Measurements from ENCODE around the gene XRCC4.

Gene XRCC4

GRCh38 chr5:83337453-83338035 lies 260.2 kb downstream of the XRCC4 start:
- Histone ChIP-seq H4K8ac (ENCODE audit: low read depth, low read length) (no peak overlapping the region), H3K23ac (ENCODE audit: low read depth, low read length, poor library complexity) (no peak overlapping the region), H3K4ac (ENCODE audit: low read length) (no peak overlapping the region), H3K9me3 (replicated peaks in 1 of 2; ENCODE audit: control insufficient read depth in 2 of 2, insufficient read depth in 1 of 2, low read depth in 1 of 2, low read length in 2 of 2) (no peaks in the 10 kb centered on the region), H2BK12ac (ENCODE audit: low read length) (no peak overlapping the region), H3K27ac (replicated peaks; ENCODE audit: low read length) (no peak overlapping the region), H2BK120ac (ENCODE audit: low read depth, low read length) (no peak overlapping the region), H4K91ac (ENCODE audit: low read depth, low read length, poor library complexity) (no peak overlapping the region), H3K4me1 (ENCODE audit: control insufficient read depth in 2 of 2, insufficient read depth in 1 of 2, low read depth in 1 of 2, low read length in 2 of 2) (no peaks in the 10 kb centered on the region), H2BK5ac (ENCODE audit: low read length) (no peak overlapping the region), H3K79me1 (ENCODE audit: low read depth, low read length) (no peaks in the 10 kb centered on the region), H2BK15ac (ENCODE audit: low read length) (no peak overlapping the region), H3K4me2 (ENCODE audit: insufficient read depth, low read length, poor library complexity, severe bottlenecking) (no peak overlapping the region), H2AK5ac (ENCODE audit: low read depth, low read length) (no peak overlapping the region), H3K14ac (ENCODE audit: low read length) (no peak overlapping the region), H3K4me3 (ENCODE audit: low read length in 2 of 2) (no peak overlapping the region), H2AFZ (ENCODE audit: low read length) (no peak overlapping the region), H3K9ac (ENCODE audit: low read depth, low read length, poor library complexity) (no peak overlapping the region), H3K27me3 (ENCODE audit: control insufficient read depth in 3 of 3, insufficient read depth in 3 of 3, low read depth in 1 of 3, low read length in 3 of 3) (no peaks in the 10 kb centered on the region), H3K36me3 (replicated peaks in 1 of 2; ENCODE audit: control insufficient read depth in 2 of 2, insufficient read depth in 2 of 2, low read length in 2 of 2) (no peaks in the 10 kb centered on the region), H3K18ac (ENCODE audit: low read length) (no peak overlapping the region)
- no CpG with 5 or more reads among the region's 4 CpGs for WGBS, 2 donors (ENCODE audit: extremely low coverage in 2 of 2, insufficient read length in 2 of 2, insufficient replicate concordance in 1 of 2)
- no peak for DNase-seq (ENCODE audit: low spot score)

DNA sequence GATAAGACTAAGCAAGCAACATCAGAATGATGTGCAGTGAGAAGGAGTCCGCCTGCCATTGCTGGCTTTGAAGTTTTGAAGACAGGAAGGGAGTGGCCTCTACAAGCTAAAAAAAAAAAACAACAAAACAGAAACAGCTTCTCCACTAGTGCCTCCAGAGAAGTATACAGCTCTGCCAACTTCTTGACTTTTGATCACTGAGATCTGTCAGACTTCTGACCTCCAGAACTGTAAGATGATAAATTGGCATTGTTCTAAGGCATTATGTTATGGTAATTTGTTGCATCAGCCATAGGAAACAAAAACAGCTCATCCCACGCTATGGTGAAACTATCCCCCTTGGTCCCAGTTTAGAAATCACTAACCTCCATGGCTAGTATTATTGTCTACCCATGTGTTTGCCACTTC lies 263.2 kb downstream of the XRCC4 start:
- H3K14ac ChIP-seq (ENCODE audit: low read length) = no peak overlapping the region
- H3K27me3 ChIP-seq (ENCODE audit: control insufficient read depth in 3 of 3, insufficient read depth in 3 of 3, low read depth in 1 of 3, low read length in 3 of 3) = no peaks in the 10 kb centered on the region
- no peak overlapping the region for H2BK5ac ChIP-seq (ENCODE audit: low read length)
- no peaks in the 10 kb centered on the region for H3K36me3 ChIP-seq (replicated peaks in 1 of 2; ENCODE audit: control insufficient read depth in 2 of 2, insufficient read depth in 2 of 2, low read length in 2 of 2)
- DNase-seq (ENCODE audit: low spot score) = no peak
- H3K4ac ChIP-seq (ENCODE audit: low read length) = no peak overlapping the region
- H3K4me1 ChIP-seq (ENCODE audit: control insufficient read depth in 2 of 2, insufficient read depth in 1 of 2, low read depth in 1 of 2, low read length in 2 of 2) = no peaks in the 10 kb centered on the region
- H3K9me3 ChIP-seq (replicated peaks in 1 of 2; ENCODE audit: control insufficient read depth in 2 of 2, insufficient read depth in 1 of 2, low read depth in 1 of 2, low read length in 2 of 2) = no peaks in the 10 kb centered on the region
- no peak overlapping the region for H2BK12ac ChIP-seq (ENCODE audit: low read length)
- H3K18ac ChIP-seq (ENCODE audit: low read length) = no peak overlapping the region
- H4K8ac ChIP-seq (ENCODE audit: low read depth, low read length) = no peak overlapping the region
- no peak overlapping the region for H3K9ac ChIP-seq (ENCODE audit: low read depth, low read length, poor library complexity)
- no peak overlapping the region for H3K4me3 ChIP-seq (ENCODE audit: low read length in 2 of 2)
- H2BK15ac ChIP-seq (ENCODE audit: low read length) = no peak overlapping the region
- H3K27ac ChIP-seq (replicated peaks; ENCODE audit: low read length) = no peak overlapping the region
- WGBS, 2 donors (ENCODE audit: extremely low coverage in 2 of 2, insufficient read length in 2 of 2, insufficient replicate concordance in 1 of 2) = no CpG with 5 or more reads among the region's 2 CpGs
- H4K91ac ChIP-seq (ENCODE audit: low read depth, low read length, poor library complexity) = no peak overlapping the region
- no peak overlapping the region for H3K23ac ChIP-seq (ENCODE audit: low read depth, low read length, poor library complexity)
- H2BK120ac ChIP-seq (ENCODE audit: low read depth, low read length) = no peak overlapping the region
- no peak overlapping the region for H3K4me2 ChIP-seq (ENCODE audit: insufficient read depth, low read length, poor library complexity, severe bottlenecking)
- no peak overlapping the region for H2AK5ac ChIP-seq (ENCODE audit: low read depth, low read length)
- no peaks in the 10 kb centered on the region for H3K79me1 ChIP-seq (ENCODE audit: low read depth, low read length)
- no peak overlapping the region for H2AFZ ChIP-seq (ENCODE audit: low read length)

- Histone ChIP-seq H3K27me3 (ENCODE audit: control insufficient read depth in 3 of 3, insufficient read depth in 3 of 3, low read depth in 1 of 3, low read length in 3 of 3) (no peaks in the 10 kb centered on the region), H2AFZ (ENCODE audit: low read length) (no peak overlapping the region), H4K8ac (ENCODE audit: low read depth, low read length) (no peak overlapping the region), H2AK5ac (ENCODE audit: low read depth, low read length) (no peak overlapping the region), H3K9me3 (replicated peaks in 1 of 2; ENCODE audit: control insufficient read depth in 2 of 2, insufficient read depth in 1 of 2, low read depth in 1 of 2, low read length in 2 of 2) (no peaks in the 10 kb centered on the region), H3K4ac (ENCODE audit: low read length) (no peak overlapping the region), H3K4me1 (ENCODE audit: control insufficient read depth in 2 of 2, insufficient read depth in 1 of 2, low read depth in 1 of 2, low read length in 2 of 2) (no peaks in the 10 kb centered on the region), H3K14ac (ENCODE audit: low read length) (no peak overlapping the region), H3K27ac (replicated peaks; ENCODE audit: low read length) (no peak overlapping the region), H3K79me1 (ENCODE audit: low read depth, low read length) (no peaks in the 10 kb centered on the region), H3K23ac (ENCODE audit: low read depth, low read length, poor library complexity) (no peak overlapping the region), H2BK15ac (ENCODE audit: low read length) (no peak overlapping the region), H2BK5ac (ENCODE audit: low read length) (no peak overlapping the region), H3K4me2 (ENCODE audit: insufficient read depth, low read length, poor library complexity, severe bottlenecking) (no peak overlapping the region), H2BK120ac (ENCODE audit: low read depth, low read length) (no peak overlapping the region), H2BK12ac (ENCODE audit: low read length) (no peak overlapping the region), H3K36me3 (replicated peaks in 1 of 2; ENCODE audit: control insufficient read depth in 2 of 2, insufficient read depth in 2 of 2, low read length in 2 of 2) (no peaks in the 10 kb centered on the region), H3K9ac (ENCODE audit: low read depth, low read length, poor library complexity) (no peak overlapping the region), H3K4me3 (ENCODE audit: low read length in 2 of 2) (no peak overlapping the region), H3K18ac (ENCODE audit: low read length) (no peak overlapping the region), H4K91ac (ENCODE audit: low read depth, low read length, poor library complexity) (no peak overlapping the region)
- WGBS, 2 donors (ENCODE audit: extremely low coverage in 2 of 2, insufficient read length in 2 of 2, insufficient replicate concordance in 1 of 2) = no CpG with 5 or more reads among the region's 3 CpGs
- no peak for DNase-seq (ENCODE audit: low spot score)
Observed at GRCh38 chr5:83341815-83342334, 264.5 kb downstream of the XRCC4 start.

GRCh38 chr5:83342465-83342864 lies 265.1 kb downstream of the XRCC4 start:
- Histone ChIP-seq H3K4me2 (ENCODE audit: insufficient read depth, low read length, poor library complexity, severe bottlenecking) (no peak overlapping the region), H3K27me3 (ENCODE audit: control insufficient read depth in 3 of 3, insufficient read depth in 3 of 3, low read depth in 1 of 3, low read length in 3 of 3) (no peaks in the 10 kb centered on the region), H3K79me1 (ENCODE audit: low read depth, low read length) (no peaks in the 10 kb centered on the region), H4K91ac (ENCODE audit: low read depth, low read length, poor library complexity) (no peak overlapping the region), H4K8ac (ENCODE audit: low read depth, low read length) (no peak overlapping the region), H2BK15ac (ENCODE audit: low read length) (no peak overlapping the region), H2BK5ac (ENCODE audit: low read length) (no peak overlapping the region), H3K14ac (ENCODE audit: low read length) (no peak overlapping the region), H3K23ac (ENCODE audit: low read depth, low read length, poor library complexity) (no peak overlapping the region), H3K36me3 (replicated peaks in 1 of 2; ENCODE audit: control insufficient read depth in 2 of 2, insufficient read depth in 2 of 2, low read length in 2 of 2) (no peaks in the 10 kb centered on the region), H3K4me3 (ENCODE audit: low read length in 2 of 2) (no peak overlapping the region), H3K4ac (ENCODE audit: low read length) (no peak overlapping the region), H3K4me1 (ENCODE audit: control insufficient read depth in 2 of 2, insufficient read depth in 1 of 2, low read depth in 1 of 2, low read length in 2 of 2) (no peaks in the 10 kb centered on the region), H3K9ac (ENCODE audit: low read depth, low read length, poor library complexity) (no peak overlapping the region), H3K27ac (replicated peaks; ENCODE audit: low read length) (no peak overlapping the region), H3K9me3 (replicated peaks in 1 of 2; ENCODE audit: control insufficient read depth in 2 of 2, insufficient read depth in 1 of 2, low read depth in 1 of 2, low read length in 2 of 2) (no peaks in the 10 kb centered on the region), H3K18ac (ENCODE audit: low read length) (no peak overlapping the region), H2AK5ac (ENCODE audit: low read depth, low read length) (no peak overlapping the region), H2BK120ac (ENCODE audit: low read depth, low read length) (no peak overlapping the region), H2AFZ (ENCODE audit: low read length) (no peak overlapping the region), H2BK12ac (ENCODE audit: low read length) (no peak overlapping the region)
- DNase-seq (ENCODE audit: low spot score) = no peak
- WGBS, 2 donors (ENCODE audit: extremely low coverage in 2 of 2, insufficient read length in 2 of 2, insufficient replicate concordance in 1 of 2) = no CpG with 5 or more reads among the region's 2 CpGs
